ENCODE measurements around the gene TCEAL7. TPM values are rescaled to one million over a fixed set of nuclear protein-coding genes. Genes with fewer than 3 reads are reported as not detected.

The TCEAL7 gene
- total and polyA plus RNA-seq, 9 of the 15 experiments (the other 6 are each of a cell fraction or from before 2014, with no cell fraction given) = 0.07 to 0.34 (median 0.13) TPM; not detected in 4

- TF ChIP-seq ZSCAN32 (CRISPR knock-in tag; IDR thresholded peaks at IDR 0.05) = no peak
- no peak for TF ChIP-seq ZNF324 (CRISPR knock-in tag; IDR thresholded peaks at IDR 0.05)
- no peak for TF ChIP-seq RFX5 (IDR thresholded peaks at IDR 0.05; ENCODE audit: low read depth, low read length)
- TF ChIP-seq TOE1 (IDR thresholded peaks at IDR 0.05; ENCODE audit: borderline replicate concordance) = no peak
- no peak for TF ChIP-seq TOE1 (CRISPR knock-in tag; IDR thresholded peaks at IDR 0.05; ENCODE audit: borderline replicate concordance, low read depth)
- no peak for TF ChIP-seq ZNF24 (IDR thresholded peaks at IDR 0.05)
These were observed 46.9 kb downstream of the TCEAL7 start (continued) for GRCh38 chrX:103376979-103377324.

GRCh38 chrX:103378990-103379389 is 49.0 kb downstream of the TCEAL7 start:
- ATAC-seq (no peak), FAIRE-seq (no peak), DNase-seq (ENCODE audit: extremely low read depth in 1 of 4, low spot score in 3 of 4) (no peak)
- no peak overlapping the region for H3K4me2 ChIP-seq (ENCODE audit: insufficient read depth, low read length)
- no peaks in the 10 kb centered on the region for H3K9me3 ChIP-seq (replicated peaks; ENCODE audit: control insufficient read depth, insufficient read depth, low read depth, low read length)
- no peak overlapping the region for H3K9ac ChIP-seq (ENCODE audit: insufficient read depth in 1 of 2, low read depth in 2 of 2, low read length in 2 of 2)
- no peaks in the 10 kb centered on the region for H3K27me3 ChIP-seq (ENCODE audit: control insufficient read depth in 2 of 2, insufficient read depth in 2 of 2, low read length in 2 of 2)
- H3K4me1 ChIP-seq (replicated peaks in 1 of 2; ENCODE audit: control insufficient read depth in 2 of 2, insufficient read depth in 2 of 2, low read length in 2 of 2) = no peaks in the 10 kb centered on the region
- intact Hi-C loops (cut with micrococcal nuclease) (no loop called here), in situ Hi-C loops (cut with MboI) (no loop called here)
- WGBS (ENCODE audit: insufficient coverage, low coverage, missing lambda C conversion rate) = 35% methylated on average over 2 of the region's 2 CpGs
- TF ChIP-seq ETV1 (tag; conservative IDR thresholded peaks at IDR 0.05; ENCODE audit: low read depth) (no peak), NFRKB (IDR thresholded peaks at IDR 0.05; ENCODE audit: low read depth) (no peak), CREB3 (tag; conservative IDR thresholded peaks at IDR 0.05; ENCODE audit: low read depth) (no peak), ZNF644 (tag; IDR thresholded peaks at IDR 0.05; ENCODE audit: low read depth) (no peak), ZNF551 (CRISPR knock-in tag; IDR thresholded peaks at IDR 0.05) (no peak), MED1 (CRISPR knock-in tag; IDR thresholded peaks at IDR 0.05; ENCODE audit: borderline replicate concordance) (no peak), MITF (IDR thresholded peaks at IDR 0.05) (no peak), SP2 (IDR thresholded peaks at IDR 0.05; ENCODE audit: extremely low read depth, low read depth, low read length, poor library complexity, severe bottlenecking) (no peak), TEAD2 (tag; IDR thresholded peaks at IDR 0.05) (no peak), POLR2A (conservative IDR thresholded peaks at IDR 0.05) (no peak), PHF21A (IDR thresholded peaks at IDR 0.05; ENCODE audit: borderline replicate concordance, low read depth) (no peak), ZNF668 (CRISPR knock-in tag; IDR thresholded peaks at IDR 0.05) (no peak), L3MBTL2 (IDR thresholded peaks at IDR 0.05) (no peak), ZSCAN32 (CRISPR knock-in tag; IDR thresholded peaks at IDR 0.05) (no peak), ZEB2 (IDR thresholded peaks at IDR 0.05) (no peak)
- CTCF ChIA-PET (ENCODE audit: low intra/inter-chr PET ratio) = no interaction called here
- no peaks in the 10 kb centered on the region for H4K20me1 ChIP-seq (replicated peaks; ENCODE audit: control insufficient read depth, insufficient read depth, low read length)
- no peaks in the 10 kb centered on the region for H3K9me1 ChIP-seq (ENCODE audit: control insufficient read depth, insufficient read depth, low read length)
- H3K4me3 ChIP-seq = no peak overlapping the region
- H3K79me2 ChIP-seq (ENCODE audit: control insufficient read depth, insufficient read depth, low read length) = no peaks in the 10 kb centered on the region
- POLR2A ChIA-PET = no interaction called here
- H2AFZ ChIP-seq (ENCODE audit: low read depth, low read length) = no peak overlapping the region
- no peak overlapping the region for H3K27ac ChIP-seq (ENCODE audit: extremely low read depth, low read depth, low read length)
- no peaks in the 10 kb centered on the region for H3K36me3 ChIP-seq (ENCODE audit: control insufficient read depth, insufficient read depth, low read length)
- BruUV-seq (replicated peaks) = no TSS peak

Measured in K562 (cell line).